Activated naive CD4-positive, alpha-beta T cell treated with anti-CD3 and anti-CD28 coated beads for 36 hours (primary cell): Measurements from ENCODE around the gene CSPG4. TPM values are rescaled to one million over a fixed set of nuclear protein-coding genes. Genes with fewer than 3 reads are reported as not detected.
A peak's percentile ranks its signal among the peaks of the same experiment; 100 is the strongest.

Source experiments
- CTCF ChIA-PET: fragments of 350-600 bp; sonication (Branson Sonifier 250); formaldehyde crosslinking; loops from one replicate; lab custom pipeline; 2021; ENCODE audit warnings: antibody characterized with exemption; lab: Charles Lee
- DNase-seq: peaks from one replicate; pipeline ENCODE4 v3.0.0-alpha.2; 2020
- H3K27ac Mint-ChIP-seq: one replicate; pipeline ENCODE4 v1.8.0; 2021; ENCODE audit warnings: mild to moderate bottlenecking, mixed read lengths
- H3K27me3 Mint-ChIP-seq: one replicate; pipeline ENCODE4 v1.8.0; 2021; ENCODE audit warnings: low read depth, mixed read lengths
- H3K36me3 Mint-ChIP-seq: one replicate; pipeline ENCODE4 v1.8.0; 2021; ENCODE audit warnings: low read depth, mixed read lengths
- H3K4me1 Mint-ChIP-seq: one replicate; pipeline ENCODE4 v1.8.0; 2021; ENCODE audit warnings: low read depth, mixed read lengths
- H3K4me3 Mint-ChIP-seq: one replicate; pipeline ENCODE4 v1.8.0; 2021; ENCODE audit warnings: mild to moderate bottlenecking, moderate library complexity, mixed read lengths
- H3K9me3 Mint-ChIP-seq: one replicate; pipeline ENCODE4 v1.8.0; 2021; ENCODE audit warnings: mixed read lengths
- intact Hi-C: fragments of 100-400 bp; cut with micrococcal nuclease; formaldehyde crosslinking; loops from one replicate; pipeline ENCODE4 v1.15.1; 2023
- total RNA-seq, 2 experiments: library from RNA; stranded (reverse); gene quantifications; one replicate each; pipeline ENCODE4 v1.2.3, GENCODE V29; 2021

CSPG4 gene
- total RNA-seq, 2 experiments from 2014 or later = not detected

DNA sequence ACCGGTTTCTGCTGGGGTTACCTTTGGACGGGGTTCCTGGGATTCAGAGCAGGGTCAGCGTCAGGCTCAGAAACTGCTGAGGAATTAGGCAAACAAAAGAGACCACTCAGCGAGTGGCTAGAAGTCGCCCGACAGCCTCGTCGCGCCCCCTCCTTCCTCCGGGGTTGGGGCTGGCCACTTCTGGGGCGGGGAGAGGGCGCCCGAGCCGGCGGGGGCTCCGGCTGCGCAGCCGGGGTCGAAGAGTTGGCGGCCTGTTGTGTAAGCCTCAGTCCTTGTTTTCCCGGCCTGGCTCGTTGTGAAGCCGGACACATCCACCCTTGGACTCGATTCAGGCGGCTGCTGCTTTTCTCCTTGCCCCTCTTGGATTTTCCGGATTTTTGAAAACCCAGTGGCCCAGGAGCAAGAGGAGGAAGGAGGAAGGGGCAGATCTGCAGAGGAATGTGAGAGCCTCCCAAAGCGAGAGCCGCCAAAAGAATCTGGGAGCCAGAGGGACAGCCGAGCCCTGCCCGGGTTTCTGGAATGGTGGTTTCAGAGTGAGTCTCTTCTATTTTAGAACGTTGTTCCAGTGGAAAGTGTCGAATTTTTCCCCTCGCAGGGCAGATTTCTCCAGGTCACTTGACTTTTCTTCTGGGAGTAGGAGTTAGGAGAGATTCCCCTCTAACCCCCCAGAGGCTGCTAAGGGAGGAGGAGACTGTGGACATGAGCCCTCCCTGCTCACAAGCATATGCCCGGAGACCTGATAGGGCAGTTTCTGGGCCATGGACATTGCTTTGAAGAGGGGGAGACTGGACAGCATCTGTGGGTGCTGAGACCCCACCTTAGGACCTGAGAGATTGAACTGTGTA, 64.3 kb downstream of the CSPG4 start:
- intact Hi-C loops = no loop called here
- no peaks in the 10 kb centered on the region for H3K27me3 Mint-ChIP-seq
- H3K27ac Mint-ChIP-seq = no peak overlapping the region
- CTCF ChIA-PET = interaction anchor here (0.6 to 2.1 kb wide), 4 partner anchors 17 to 280 kb away, joined by 3 to 10 read pairs (median 8); partner anchors contain the start of genes MAN2C1 and SNUPN
- peaks cover 18% of the 10 kb centered on the region for H3K4me1 Mint-ChIP-seq
- H3K9me3 Mint-ChIP-seq = no peaks in the 10 kb centered on the region
- no peak for DNase-seq
- H3K4me3 Mint-ChIP-seq = peak overlapping the region; percentile 73
- H3K36me3 Mint-ChIP-seq = no peaks in the 10 kb centered on the region

DNA sequence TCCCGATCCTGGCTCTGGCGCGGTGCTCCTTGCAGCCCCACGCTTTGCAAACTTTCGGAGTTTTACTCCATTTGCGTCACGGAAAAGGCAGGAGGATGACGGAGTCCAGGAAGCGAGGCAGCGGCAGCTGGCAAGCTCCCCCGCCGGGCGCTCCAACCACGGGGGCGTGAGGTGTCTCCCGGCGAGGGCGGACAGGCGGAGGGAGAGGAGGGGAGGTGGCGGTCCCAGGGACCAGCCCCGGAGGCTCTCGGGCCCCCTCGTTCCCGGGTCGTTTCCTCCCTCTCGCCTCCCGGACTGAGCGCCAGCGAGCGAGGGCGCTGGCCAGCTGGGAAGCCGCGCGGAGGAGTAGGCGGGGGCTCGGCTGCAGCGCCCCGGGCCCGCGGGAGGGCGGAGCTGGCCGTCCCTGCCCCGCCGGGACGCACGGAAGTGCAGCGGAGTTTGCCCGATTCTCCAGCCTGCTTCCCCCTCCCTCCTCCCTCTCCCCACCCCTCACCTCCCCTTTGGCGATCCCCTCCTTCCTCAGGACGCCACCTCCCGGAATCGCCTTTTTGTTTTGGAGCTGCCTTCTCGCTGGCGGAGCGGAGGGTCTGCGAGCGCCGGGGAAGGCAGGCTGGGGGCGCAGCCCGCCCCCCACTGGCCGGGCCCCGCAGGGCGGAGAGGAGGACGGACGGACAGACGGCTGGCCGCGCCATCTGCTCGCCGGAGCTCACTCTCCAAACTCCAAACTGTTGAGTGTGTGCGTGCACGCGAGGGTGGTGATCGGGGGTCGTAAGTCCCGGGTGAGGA, 65.1 kb downstream of the CSPG4 start, which contains the start of gene SNX33:
TSS of gene SNX33 (plus strand) at position 543 of the 786 bp plus-strand sequence. CDS start 1,191 bp downstream, outside the sequence.
- peak; percentile 77 for DNase-seq
- H3K4me3 Mint-ChIP-seq = peak within 1 kb of the TSS; percentile 81
- H3K27me3 Mint-ChIP-seq = no peaks in the 10 kb centered on the region
- no peaks in the 10 kb centered on the region for H3K9me3 Mint-ChIP-seq
- no peaks in the 10 kb centered on the region for H3K36me3 Mint-ChIP-seq
- peaks cover 18% of the 10 kb centered on the region for H3K4me1 Mint-ChIP-seq
- intact Hi-C loops = no loop called here
- CTCF ChIA-PET = interaction anchor here (0.6 to 2.1 kb wide), 7 partner anchors 9 to 279 kb away, joined by 3 to 10 read pairs (median 3); partner anchors contain the start of genes MAN2C1 and SNUPN
- H3K27ac Mint-ChIP-seq = peak within 1 kb of the TSS; percentile 7

DNA sequence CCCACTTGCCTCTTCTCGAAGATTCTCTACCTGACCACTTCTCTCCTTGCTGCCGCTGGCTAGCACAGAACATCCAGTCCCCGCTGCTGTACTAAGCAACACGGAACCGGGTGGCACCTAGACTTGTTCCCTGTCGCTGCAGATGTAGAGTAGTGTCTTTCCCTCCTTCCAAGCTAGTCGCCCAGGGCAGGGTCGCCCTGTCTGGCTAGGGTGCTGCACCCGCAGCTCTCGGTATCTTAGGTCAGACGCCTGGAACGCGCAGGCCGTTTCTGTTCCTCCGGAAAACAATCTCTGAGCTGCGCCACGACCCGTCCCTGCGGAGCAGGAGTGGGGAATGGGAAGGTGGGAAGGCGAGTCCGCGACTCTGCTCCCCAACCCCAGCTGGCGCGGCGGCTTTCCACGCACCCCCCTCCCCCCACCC, 65.7 kb downstream of the CSPG4 start:
- intact Hi-C loops = no loop called here
- no peaks in the 10 kb centered on the region for H3K36me3 Mint-ChIP-seq
- peak overlapping the region; percentile 7 for H3K27ac Mint-ChIP-seq
- H3K9me3 Mint-ChIP-seq = no peaks in the 10 kb centered on the region
- H3K27me3 Mint-ChIP-seq = no peaks in the 10 kb centered on the region
- CTCF ChIA-PET = interaction anchor here (0.6 to 2.1 kb wide), 8 partner anchors 9 to 279 kb away, joined by 3 to 10 read pairs (median 3); partner anchors contain the start of genes MAN2C1, SIN3A and SNUPN
- H3K4me3 Mint-ChIP-seq = peak overlapping the region; percentile 81
- peak; percentile 14 for DNase-seq
- peaks cover 16% of the 10 kb centered on the region for H3K4me1 Mint-ChIP-seq

DNA sequence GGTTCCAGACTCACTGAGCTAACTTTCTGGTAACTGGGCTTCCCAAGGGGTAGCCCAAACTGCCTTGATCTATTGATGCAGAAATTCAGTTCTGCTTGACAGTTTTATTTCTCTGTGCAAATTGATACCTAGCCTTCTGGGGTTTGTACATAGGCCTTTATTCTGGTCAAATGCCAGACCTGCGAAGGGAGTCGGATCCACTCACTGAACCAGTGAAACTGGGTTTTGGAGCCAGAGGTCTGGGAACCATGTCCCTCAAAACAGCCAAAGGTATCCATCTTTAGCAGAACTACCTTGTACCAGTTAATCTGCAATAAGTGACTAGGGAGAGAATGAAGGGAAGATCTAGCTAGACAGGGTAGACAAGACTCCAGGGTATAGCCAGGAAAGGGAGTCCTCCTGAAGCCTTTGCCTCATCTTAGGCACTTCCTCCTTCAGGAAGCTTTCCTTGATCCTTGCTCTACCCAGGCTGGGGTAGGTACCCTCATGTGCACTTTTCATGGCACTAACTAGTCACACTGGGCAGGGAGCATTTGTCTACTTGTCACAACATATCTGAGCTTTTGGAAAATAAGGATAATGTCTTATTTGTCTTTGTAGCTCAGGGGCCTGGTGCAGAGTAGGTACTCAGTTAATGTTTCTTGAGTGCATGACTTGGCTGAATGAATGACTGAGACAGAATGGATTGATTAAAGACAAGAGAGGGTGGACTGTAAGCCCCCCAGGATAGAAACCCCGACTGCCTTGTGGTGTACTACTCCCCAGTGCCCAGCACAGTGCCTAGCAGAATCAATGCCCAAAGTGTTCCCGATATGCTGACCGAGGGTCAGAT, 66.3 kb downstream of the CSPG4 start:
- Mint-ChIP-seq H3K27ac (no peak overlapping the region), H3K4me3 (peak overlapping the region; percentile 81), H3K9me3 (no peaks in the 10 kb centered on the region), H3K4me1 (peaks cover 10% of the 10 kb centered on the region), H3K27me3 (no peaks in the 10 kb centered on the region), H3K36me3 (no peaks in the 10 kb centered on the region)
- intact Hi-C loops = no loop called here
- CTCF ChIA-PET = interaction anchor here (0.6 to 2.1 kb wide), 6 partner anchors 26 to 278 kb away, joined by 3 to 10 read pairs (median 3); partner anchors contain the start of genes MAN2C1 and SIN3A
- no peak for DNase-seq

DNA sequence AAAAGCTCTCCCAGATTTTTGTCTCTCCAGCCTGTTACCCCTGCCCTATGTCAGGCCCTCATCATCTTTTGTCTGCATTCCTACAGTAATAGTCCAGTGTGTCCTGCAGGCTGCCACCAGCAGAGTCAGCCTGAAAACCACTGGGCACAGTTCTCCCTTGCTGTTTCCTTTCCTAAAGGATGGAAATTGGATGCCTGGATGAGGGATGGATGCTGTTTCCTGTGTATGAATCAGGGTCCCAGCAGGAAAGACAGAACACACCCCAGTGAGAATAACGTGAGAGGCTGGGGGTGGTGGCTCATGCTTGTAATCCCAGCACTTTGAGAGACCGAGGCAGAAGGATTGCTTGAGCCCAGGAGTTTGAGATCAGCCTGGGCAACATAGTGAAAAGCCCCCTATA, 68.3 kb downstream of the CSPG4 start:
- Mint-ChIP-seq H3K36me3 (peaks cover 2% of the 10 kb centered on the region), H3K27ac (no peak overlapping the region), H3K4me3 (no peak overlapping the region), H3K4me1 (peaks cover 9% of the 10 kb centered on the region), H3K27me3 (no peaks in the 10 kb centered on the region), H3K9me3 (no peaks in the 10 kb centered on the region)
- no peak for DNase-seq
- CTCF ChIA-PET = interaction anchor here (0.6 to 1.0 kb wide), 2 partner anchors 97 to 277 kb away, joined by 3 to 4 read pairs; no protein-coding TSS in a partner anchor
- intact Hi-C loops = loop anchor here (5.0 kb wide), 2 partner anchors 297 to 442 kb away; partner anchors contain the start of genes C15orf39 and NEIL1

DNA sequence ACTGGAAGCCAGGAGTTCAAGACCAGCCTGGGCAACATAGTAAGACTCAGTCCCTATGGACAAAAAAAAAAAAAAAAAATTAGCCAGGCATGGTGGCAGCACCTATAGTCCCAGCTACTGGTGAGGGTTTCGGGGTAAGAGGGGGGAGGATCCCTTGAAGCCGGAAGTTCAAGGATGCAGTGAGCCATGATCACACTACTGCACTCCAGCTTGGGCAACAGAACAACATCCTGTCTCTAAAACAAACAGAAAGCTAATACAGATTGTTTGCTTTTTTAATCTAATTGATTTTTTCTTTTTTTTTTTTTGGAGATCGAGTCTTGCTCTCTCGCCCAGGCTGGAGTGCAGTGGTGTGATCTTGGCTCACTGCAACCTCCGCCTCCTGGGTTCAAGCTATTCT, 71.0 kb downstream of the CSPG4 start:
- no peaks in the 10 kb centered on the region for H3K27me3 Mint-ChIP-seq
- DNase-seq = no peak
- intact Hi-C loops = loop anchor here (1.0 to 5.0 kb wide), 5 partner anchors 41 to 439 kb away; partner anchors contain the start of genes C15orf39, NEIL1 and PTPN9
- H3K4me1 Mint-ChIP-seq = peaks cover 25% of the 10 kb centered on the region
- CTCF ChIA-PET = interaction anchor here (0.6 to 3.9 kb wide), 15 partner anchors 11 to 274 kb away, joined by 3 to 38 read pairs (median 5); partner anchors contain the start of genes MAN2C1, SIN3A and SNUPN
- H3K27ac Mint-ChIP-seq = no peak overlapping the region
- no peaks in the 10 kb centered on the region for H3K9me3 Mint-ChIP-seq
- no peak overlapping the region for H3K4me3 Mint-ChIP-seq
- peaks cover 18% of the 10 kb centered on the region for H3K36me3 Mint-ChIP-seq

DNA sequence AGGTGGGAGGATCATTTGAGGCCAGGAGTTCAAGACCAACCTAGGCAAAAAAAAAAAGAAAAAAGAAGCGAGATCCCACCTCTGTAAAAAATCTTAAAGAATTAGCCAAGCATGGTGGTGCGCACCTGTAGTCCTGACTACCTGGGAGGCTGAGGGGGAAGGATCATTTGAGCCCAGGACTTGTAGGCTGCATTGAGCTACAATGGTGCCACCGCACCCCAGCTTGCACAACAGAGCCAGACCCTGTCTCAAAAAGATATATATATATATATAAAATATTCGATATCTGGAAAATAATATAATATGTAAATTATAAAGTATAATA, 71.5 kb downstream of the CSPG4 start:
- DNase-seq = no peak
- H3K27me3 Mint-ChIP-seq = no peaks in the 10 kb centered on the region
- peaks cover 27% of the 10 kb centered on the region for H3K4me1 Mint-ChIP-seq
- no peaks in the 10 kb centered on the region for H3K9me3 Mint-ChIP-seq
- peak overlapping the region; percentile 95 for H3K4me3 Mint-ChIP-seq
- CTCF ChIA-PET = interaction anchor here (0.6 to 3.9 kb wide), 16 partner anchors 11 to 610 kb away, joined by 3 to 38 read pairs (median 6); partner anchors contain the start of genes MAN2C1, SIN3A and SNUPN
- intact Hi-C loops = loop anchor here (1.0 to 5.0 kb wide), 5 partner anchors 42 to 439 kb away; partner anchors contain the start of genes C15orf39, NEIL1 and PTPN9
- peak overlapping the region; percentile 91 for H3K27ac Mint-ChIP-seq
- peaks cover 18% of the 10 kb centered on the region for H3K36me3 Mint-ChIP-seq

DNA sequence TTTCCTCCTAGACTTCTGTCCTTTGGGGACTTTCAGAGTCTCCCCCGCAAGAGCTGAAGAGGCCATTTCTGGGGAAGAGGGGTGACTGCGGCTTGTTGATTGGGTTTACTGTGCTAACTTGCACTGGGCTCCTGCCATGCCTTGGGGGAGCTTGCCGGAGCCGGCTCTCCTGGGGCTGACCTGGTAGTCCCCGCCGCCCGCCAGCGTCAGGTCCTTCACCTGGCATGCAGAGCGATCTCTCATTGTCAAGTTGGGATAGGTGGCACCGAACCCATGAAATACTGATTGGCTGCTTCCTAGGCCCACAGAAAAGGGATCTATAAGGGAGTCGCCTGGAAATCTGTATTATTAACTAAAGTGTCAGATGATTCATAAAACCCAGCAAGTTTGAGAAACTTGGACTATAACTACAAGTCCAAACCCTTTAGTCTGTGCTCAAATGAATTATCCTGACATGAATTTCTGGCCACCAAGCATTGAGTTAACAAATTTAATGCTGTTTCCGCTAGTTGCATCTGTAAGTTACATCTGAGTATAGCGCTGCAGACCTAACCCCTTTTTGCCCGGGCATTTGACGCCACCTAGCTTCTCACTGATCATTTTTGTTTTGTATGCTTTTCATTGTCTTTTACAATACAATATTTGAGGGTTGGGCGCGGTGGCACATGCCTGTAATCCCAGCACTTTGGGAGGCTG, 72.0 kb downstream of the CSPG4 start:
- peaks cover 30% of the 10 kb centered on the region for H3K4me1 Mint-ChIP-seq
- H3K9me3 Mint-ChIP-seq = no peaks in the 10 kb centered on the region
- peaks cover 20% of the 10 kb centered on the region for H3K36me3 Mint-ChIP-seq
- peak; percentile 81 for DNase-seq
- CTCF ChIA-PET = interaction anchor here (0.6 to 3.9 kb wide), 19 partner anchors 10 to 610 kb away, joined by 3 to 38 read pairs (median 4); partner anchors contain the start of genes MAN2C1, SIN3A and SNUPN
- intact Hi-C loops = loop anchor here (1.0 to 5.0 kb wide), 9 partner anchors 15 to 438 kb away; partner anchors contain the start of genes C15orf39, MAN2C1, NEIL1 and PTPN9
- peak overlapping the region; percentile 91 for H3K27ac Mint-ChIP-seq
- H3K4me3 Mint-ChIP-seq = peak overlapping the region; percentile 95
- H3K27me3 Mint-ChIP-seq = no peaks in the 10 kb centered on the region

DNA sequence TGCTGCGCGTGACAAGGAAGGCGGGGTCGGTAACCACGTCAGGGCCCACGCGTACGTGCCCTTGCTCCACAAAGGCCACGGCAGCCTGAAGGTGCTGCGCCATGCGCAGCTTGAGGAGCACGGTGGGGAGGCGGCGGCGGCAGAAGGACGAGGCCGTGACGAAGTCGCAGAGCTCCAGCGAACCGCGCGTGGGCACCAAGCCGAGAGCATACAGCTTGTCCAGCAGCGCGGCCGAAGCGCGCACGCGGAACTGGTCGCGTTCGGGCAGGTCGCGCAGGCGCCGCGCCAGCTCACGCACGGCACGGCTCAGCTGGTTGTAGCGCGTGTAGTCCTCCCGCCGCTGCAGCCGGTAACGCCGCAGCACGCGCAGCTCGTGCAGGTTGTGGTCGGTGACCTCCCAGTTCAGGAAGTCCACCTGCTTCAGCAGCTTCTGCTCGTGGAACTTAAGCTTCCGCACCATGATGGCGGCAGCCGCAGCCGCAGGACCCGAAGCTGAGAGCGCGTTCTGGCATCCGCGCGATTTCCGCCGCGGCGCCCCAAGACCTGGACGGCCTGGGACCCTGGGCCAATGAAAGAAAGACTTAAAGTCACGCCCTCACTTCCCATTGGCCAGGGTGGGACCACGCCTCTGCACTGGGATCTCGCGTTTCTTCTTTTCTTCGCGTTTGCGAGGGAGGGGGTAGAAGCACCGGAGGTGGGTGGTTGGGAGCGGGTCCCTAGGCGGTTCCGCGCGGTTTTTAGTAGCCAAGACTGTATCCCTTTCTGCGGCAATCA, 72.8 kb downstream of the CSPG4 start, which contains the start of gene IMP3:
TSS of gene IMP3 (minus strand) at position 516 of the 774 bp plus-strand sequence. CDS start at position 460, 56 bp downstream.
- peak; percentile 97 for DNase-seq

More for the DNA sequence above, 72.8 kb downstream of the CSPG4 start, which contains the start of gene IMP3:
- H3K27ac Mint-ChIP-seq = peak within 1 kb of the TSS; percentile 91
- intact Hi-C loops = loop anchor here (1.0 to 5.0 kb wide), 9 partner anchors 15 to 617 kb away; partner anchors contain the start of genes C15orf39, MAN2C1, NEIL1 and PPCDC
- H3K27me3 Mint-ChIP-seq = no peaks in the 10 kb centered on the region
- H3K4me1 Mint-ChIP-seq = peaks cover 30% of the 10 kb centered on the region
- peaks cover 20% of the 10 kb centered on the region for H3K36me3 Mint-ChIP-seq
- H3K4me3 Mint-ChIP-seq = peak within 1 kb of the TSS; percentile 95
- H3K9me3 Mint-ChIP-seq = no peaks in the 10 kb centered on the region
- CTCF ChIA-PET = interaction anchor here (0.7 to 3.9 kb wide), 13 partner anchors 13 to 272 kb away, joined by 3 to 38 read pairs (median 4); partner anchors contain the start of genes MAN2C1 and SNUPN
